GM12872 (cell line): ENCODE measurements around the gene NFIA.
A peak's percentile ranks its signal among the peaks of the same experiment; 100 is the strongest.

Experiments used
- CTCF ChIP-seq: IDR thresholded peaks from 3 replicates; pipeline ENCODE4 v1.5.1; 2011; ENCODE audit warnings: low read depth, mild to moderate bottlenecking, low read length, moderate library complexity; ENCODE audit not compliant: insufficient read depth

The NFIA gene

GRCh38 chr1:61050541-61051442 lies 31.6 kb upstream of the NFIA start:
- TF ChIP-seq CTCF = no peak

- no peak for TF ChIP-seq CTCF
Observed at GRCh38 chr1:61051443-61051718, 31.0 kb upstream of the NFIA start.

- TF ChIP-seq CTCF = no peak
Observed at GRCh38 chr1:61051719-61052394, 30.5 kb upstream of the NFIA start.

- TF ChIP-seq CTCF = no peak
Observed at GRCh38 chr1:61052395-61053225, 29.8 kb upstream of the NFIA start.

- no peak for TF ChIP-seq CTCF
Observed at GRCh38 chr1:61053226-61053711, 29.1 kb upstream of the NFIA start.

GRCh38 chr1:61053712-61054600 lies 28.4 kb upstream of the NFIA start:
- 0 out of 3 replicates have a peak, but pooled peaks have one; percentile 5 for TF ChIP-seq CTCF

- TF ChIP-seq CTCF = no peak
Observed at GRCh38 chr1:61054601-61054993, 27.8 kb upstream of the NFIA start.
